Measurements from ENCODE around the gene ANKRD13C. TPM values are rescaled to one million over a fixed set of nuclear protein-coding genes. Genes with fewer than 3 reads are reported as not detected.
A peak's percentile ranks its signal among the peaks of the same experiment; 100 is the strongest.

The ANKRD13C gene
- polyA plus RNA-seq, 3 donors, result 4.9 to 13.8 (median 10.6) TPM

DNA sequence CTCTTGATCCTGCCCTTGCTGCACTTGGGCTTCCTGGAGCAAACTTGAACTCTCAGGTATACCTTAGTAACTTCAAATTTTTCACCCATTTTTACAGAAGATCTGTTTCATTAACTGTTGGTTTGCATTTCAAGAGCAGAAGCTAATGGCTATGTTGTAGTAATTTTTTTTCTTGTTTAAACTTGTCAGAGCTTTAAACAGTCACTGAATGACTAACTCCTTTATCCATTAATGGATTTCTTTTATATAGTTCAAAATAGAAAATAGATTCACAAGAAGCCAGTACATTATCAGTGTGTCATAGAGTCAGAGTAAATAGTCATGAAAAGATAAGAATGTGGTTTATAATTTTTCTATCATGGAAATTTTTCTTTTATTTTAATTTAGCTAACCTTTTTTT is 119.8 kb downstream of the ANKRD13C start:
- no peak overlapping the region for H3K27ac ChIP-seq (ENCODE audit: low read depth, low read length)

DNA sequence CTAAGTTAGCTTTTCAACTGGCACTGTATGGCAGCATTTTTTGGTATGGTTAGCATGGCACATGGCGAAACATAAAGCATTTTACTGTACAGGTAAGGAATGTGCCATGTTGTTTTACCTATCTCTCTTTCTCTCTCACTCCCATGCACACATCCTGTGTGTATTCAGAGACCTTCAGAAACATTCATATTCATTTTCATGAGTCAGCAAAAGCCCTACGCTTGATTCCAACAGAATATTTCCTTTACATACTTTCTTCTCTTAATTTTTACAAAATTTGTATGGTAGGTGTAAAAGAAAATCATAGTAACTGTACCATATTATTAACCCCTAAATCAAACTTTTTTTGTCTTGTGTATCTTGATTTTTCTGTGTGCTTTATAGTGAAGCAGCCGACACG is 123.0 kb downstream of the ANKRD13C start:
- WGBS, 3 donors, result 94 to 98% (median 95%) methylated on average over 4 of the region's 4 CpGs
- no peak overlapping the region for H3K27ac ChIP-seq (ENCODE audit: low read depth, low read length)

DNA sequence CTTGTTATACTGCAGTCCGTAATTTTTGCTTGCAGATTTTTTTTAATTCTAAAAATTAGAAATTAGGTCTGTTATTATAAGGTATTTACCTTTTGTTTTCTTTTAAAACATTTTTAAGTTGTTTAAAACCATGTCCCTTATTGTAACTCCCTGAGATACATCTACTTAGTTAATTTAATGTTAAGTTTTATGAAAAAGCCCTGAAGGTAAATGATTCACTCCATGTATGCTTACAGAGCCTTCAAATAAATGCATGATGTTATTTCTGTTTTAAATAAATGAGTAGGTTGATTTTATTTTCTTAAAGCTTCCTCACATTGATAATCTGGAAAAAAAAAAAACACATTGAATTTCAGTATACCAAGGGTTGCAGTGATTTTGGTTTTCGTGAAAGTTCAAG is 125.9 kb downstream of the ANKRD13C start:
- WGBS, 3 donors, result 80 to 89% (median 81%) methylated on average over 2 of the region's 2 CpGs
- H3K27ac ChIP-seq (ENCODE audit: low read depth, low read length), result no peak overlapping the region

DNA sequence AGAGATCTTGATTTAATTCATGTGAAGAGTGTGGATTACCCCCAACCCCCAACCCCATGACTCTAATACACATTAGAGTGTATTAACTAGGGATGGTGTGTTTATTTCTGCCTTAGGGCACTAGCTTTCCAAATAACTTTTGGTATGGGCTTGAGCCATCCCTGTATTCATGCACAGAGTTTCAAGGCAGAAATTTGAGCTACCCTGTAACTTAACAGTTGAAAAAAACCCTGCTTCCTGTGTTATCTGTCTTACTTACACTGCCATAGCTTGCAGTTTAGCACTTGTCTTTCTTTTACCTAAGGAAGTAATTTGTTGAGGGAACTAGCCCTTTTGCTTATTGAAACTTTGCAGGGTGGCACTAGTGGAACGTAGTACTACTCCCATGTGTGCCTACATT is 127.1 kb downstream of the ANKRD13C start:
- no peak overlapping the region for H3K27ac ChIP-seq (ENCODE audit: low read depth, low read length)
- WGBS, 3 donors, result 24 to 42% (median 39%) methylated on average over 1 of the region's 1 CpG

DNA sequence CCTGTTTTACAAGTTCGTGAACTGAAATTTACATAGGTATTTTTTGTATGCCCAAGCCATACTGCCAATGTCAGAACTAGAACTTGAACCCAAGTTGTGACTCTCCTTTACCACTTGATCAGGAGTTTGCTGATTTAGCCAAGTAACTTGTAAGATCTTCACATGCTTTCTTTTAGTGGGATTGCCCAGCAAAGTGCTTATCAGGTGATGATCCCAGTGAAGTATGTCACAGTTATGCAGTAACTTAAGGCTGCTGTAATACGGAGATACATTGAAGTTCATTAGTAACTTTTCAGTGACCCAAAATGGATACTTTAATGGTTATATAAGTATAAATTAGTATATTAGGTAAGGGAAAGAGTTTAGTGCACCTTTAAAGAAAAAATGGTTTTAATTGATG is 129.6 kb downstream of the ANKRD13C start:
- H3K27ac ChIP-seq (ENCODE audit: low read depth, low read length), result no peak overlapping the region
- 86 to 89% (median 88%) methylated on average over 2 of the region's 2 CpGs for WGBS, 3 donors

DNA sequence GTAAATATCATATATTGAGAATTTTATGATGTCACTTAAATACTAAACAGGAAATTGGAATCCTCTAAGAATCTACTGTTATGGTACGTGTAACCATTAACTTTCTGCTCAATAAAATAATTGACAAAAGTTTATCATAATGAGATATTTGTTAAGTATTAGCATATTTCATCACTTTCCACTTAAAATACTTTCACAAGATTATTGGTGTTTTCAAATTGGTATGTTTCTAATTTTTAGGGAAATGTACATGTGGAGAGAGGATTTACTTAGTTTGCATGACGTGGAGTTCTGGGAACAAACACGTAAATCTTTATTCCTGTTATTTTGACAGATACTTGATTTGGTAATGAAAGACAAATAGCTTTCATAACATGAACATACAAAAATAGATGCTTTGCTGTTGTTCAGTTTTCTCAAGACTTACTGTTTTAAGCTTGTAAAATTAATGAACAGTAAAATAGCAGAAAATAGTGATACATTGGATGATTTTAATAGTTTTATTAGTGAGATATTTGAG is 131.7 kb downstream of the ANKRD13C start:
- no peak overlapping the region for H3K27ac ChIP-seq (ENCODE audit: low read depth, low read length)
- WGBS, 3 donors, result 20 to 30% (median 28%) methylated on average over 3 of the region's 3 CpGs

DNA sequence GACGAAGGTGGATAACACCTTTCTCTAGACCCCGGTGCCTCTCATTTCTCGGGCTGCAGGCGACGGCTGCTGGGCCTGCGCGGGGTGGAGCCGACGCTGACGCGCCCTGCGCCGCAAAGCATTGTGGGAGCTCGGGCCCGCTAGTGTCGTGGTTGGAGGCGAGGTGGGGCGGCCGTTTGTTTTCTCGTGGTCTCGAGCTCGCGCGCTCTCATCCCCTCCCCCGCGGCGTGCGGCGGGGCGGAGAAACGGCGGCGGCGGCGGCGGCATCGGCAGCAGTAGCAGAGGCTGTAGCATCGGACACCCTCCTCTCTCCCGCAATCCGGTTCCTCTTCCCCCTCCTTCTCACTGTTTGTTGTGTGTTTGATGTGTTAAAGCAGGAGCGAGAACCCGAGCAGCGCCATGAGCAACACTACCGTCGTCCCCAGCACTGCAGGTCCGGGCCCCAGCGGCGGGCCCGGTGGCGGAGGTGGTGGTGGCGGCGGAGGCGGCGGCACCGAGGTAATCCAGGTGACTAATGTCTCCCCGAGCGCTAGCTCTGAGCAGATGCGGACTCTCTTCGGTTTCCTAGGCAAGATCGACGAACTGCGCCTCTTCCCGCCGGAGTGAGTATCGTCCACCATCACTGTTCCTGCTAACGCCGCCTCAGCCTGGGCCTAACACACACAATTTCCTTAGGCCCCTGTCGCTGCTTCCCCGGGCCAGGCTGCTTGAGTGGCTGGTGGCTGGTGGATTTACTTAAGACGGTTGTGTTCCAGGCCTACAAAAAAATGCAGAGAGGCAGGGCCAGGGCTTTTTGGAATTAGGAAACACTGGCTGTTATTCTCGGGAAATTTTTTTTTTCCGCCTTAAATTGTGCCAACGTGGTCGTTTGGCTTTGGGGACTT is 133.0 kb downstream of the ANKRD13C start, which contains the start of gene SRSF11:
TSS of gene SRSF11 (plus strand) at position 143 of the 884 bp plus-strand sequence. CDS start at position 400, 257 bp downstream.
- 0% methylated on average over 72 to 74 of the region's 74 CpGs for WGBS, 3 donors

DNA sequence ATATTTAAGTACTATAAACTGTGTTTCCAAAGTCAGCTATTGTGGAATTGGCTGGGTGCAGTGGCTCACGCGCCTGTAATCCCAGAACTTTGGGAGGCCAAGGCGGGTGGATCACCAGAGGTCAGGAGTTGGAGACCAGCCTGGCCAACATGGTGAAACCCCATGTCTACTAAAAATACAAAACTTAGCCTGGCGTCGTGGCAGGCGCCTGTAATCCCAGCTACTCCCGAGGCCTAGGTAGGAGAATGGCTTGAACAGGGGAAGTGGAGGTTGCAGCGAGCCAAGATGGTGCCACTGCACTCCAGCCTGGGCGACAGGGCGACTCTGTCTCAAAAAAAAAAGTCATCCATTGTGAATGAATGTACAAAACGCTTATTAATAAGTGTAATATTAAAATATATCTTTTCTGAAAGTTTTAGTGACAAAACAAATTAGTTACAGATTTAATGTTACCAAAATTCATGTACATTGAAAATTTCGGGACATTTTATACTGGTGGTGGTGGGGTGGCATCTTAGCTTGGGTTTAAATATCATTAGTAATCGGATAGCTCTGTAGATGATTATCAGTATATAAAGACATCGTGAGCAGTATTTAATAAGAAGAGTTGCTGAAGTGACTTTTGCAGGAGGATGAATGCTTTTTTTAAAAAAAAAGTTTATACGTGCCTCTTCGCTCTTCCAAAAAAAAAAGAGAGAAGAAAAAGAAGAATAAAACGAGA is 133.8 kb downstream of the ANKRD13C start:
- 46 to 53% (median 51%) methylated on average over 17 of the region's 17 CpGs for WGBS, 3 donors
- H3K27ac ChIP-seq (ENCODE audit: low read depth, low read length), result no peak overlapping the region

More for the DNA sequence above, 133.0 kb downstream of the ANKRD13C start, which contains the start of gene SRSF11:
- H3K27ac ChIP-seq (ENCODE audit: low read depth, low read length), result peak within 1 kb of the TSS; percentile 90

DNA sequence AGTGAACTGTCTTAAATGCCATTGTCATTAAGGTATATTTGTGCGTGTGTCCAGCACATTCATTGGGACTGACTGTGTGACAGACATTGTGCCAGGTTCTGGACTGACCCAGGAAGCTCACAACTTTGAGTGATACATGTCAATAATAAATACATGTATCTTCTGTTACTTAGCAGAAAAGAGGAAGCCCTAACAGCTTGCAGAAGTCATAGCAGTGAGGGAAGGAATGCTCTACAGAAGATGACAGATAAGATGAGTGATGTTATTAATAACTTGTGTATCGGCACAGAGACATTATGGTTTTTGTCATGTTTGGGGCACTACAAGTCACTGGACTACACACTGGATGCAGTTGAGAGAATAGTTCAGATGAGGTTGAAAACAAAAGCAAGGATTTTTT is 134.5 kb downstream of the ANKRD13C start:
- WGBS, 3 donors, result 75 to 91% (median 84%) methylated on average over 2 of the region's 2 CpGs
- H3K27ac ChIP-seq (ENCODE audit: low read depth, low read length), result no peak overlapping the region

DNA sequence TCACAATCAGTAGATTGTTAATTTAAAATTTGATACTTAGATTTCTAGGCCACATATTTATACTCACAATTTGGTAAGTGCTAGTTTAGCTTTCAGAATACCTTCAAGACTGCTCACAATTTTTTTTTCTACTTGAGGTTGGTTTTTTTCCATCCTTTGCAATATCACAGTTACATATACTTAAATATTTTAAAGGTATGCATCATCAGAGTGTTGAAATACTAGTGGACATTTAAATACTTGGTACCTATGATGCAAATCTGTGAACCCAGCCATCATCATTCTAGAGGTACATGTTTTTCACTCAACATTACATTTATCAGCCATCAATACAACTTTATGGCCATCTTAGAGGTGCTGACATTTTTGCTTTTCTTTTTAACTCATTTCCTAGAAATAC is 143.0 kb downstream of the ANKRD13C start:
- H3K27ac ChIP-seq (ENCODE audit: low read depth, low read length), result no peak overlapping the region

DNA sequence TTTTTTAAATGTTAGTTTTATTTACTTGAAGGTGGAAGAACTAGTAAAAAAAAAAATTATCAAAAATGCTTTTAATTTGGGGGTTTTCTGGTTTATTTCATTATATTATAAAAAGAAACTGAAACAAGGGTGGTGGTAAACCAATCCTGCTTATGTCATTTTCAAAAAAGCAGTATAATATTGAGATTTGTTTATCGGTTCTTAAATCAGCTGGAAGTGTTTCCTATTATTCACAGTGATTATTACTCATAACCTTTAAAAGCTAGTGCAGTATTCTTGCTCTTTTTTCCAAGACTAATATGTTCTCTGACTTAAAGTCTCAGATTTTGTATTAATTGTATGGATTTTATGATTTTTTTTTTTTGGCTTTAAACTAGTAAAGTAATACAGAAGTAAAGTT is 143.7 kb downstream of the ANKRD13C start:
- WGBS, 3 donors, result 53 to 88% (median 69%) methylated on average over 1 of the region's 1 CpG
- H3K27ac ChIP-seq (ENCODE audit: low read depth, low read length), result no peak overlapping the region

Other genes starting within 250 kb of the ANKRD13C start
- gene LRRC40, start 149.1 kb downstream of the ANKRD13C start, polyA plus RNA-seq, result 1 to 10 TPM; 3.0 to 9.3 (median 5.7) TPM
- 100 to 1,000 TPM in 1 of 3 donors, 10 to 100 TPM in 2; 62.9 to 110 (median 80.0) TPM for gene SRSF11, start 133.3 kb downstream of the ANKRD13C start, polyA plus RNA-seq
- gene CTH, start 56.5 kb upstream of the ANKRD13C start, polyA plus RNA-seq, result 1 to 10 TPM; 5.5 to 8.6 (median 6.8) TPM

Measured in adipose tissue (tissue), 3 donors.